Stimulated activated CD8-positive, alpha-beta memory T cell treated with anti-CD3 and anti-CD28 coated beads, Interleukin-4, amount 100 ng/mL, for 1 hour (primary cell): ENCODE measurements around the gene CHRD.
"Not testable (repeated sequence)": the region's sequence is repeated elsewhere in the genome, so short reads cannot be mapped to it uniquely, and the experiment has no call there.

Experiments used
- DNase-seq, 2 donors: peaks; one replicate each; pipeline ENCODE4 v3.0.0-alpha.2; 2020; ENCODE audit warnings: low read depth in 2 of 2, low spot score in 1 of 2

The CHRD gene

DNA sequence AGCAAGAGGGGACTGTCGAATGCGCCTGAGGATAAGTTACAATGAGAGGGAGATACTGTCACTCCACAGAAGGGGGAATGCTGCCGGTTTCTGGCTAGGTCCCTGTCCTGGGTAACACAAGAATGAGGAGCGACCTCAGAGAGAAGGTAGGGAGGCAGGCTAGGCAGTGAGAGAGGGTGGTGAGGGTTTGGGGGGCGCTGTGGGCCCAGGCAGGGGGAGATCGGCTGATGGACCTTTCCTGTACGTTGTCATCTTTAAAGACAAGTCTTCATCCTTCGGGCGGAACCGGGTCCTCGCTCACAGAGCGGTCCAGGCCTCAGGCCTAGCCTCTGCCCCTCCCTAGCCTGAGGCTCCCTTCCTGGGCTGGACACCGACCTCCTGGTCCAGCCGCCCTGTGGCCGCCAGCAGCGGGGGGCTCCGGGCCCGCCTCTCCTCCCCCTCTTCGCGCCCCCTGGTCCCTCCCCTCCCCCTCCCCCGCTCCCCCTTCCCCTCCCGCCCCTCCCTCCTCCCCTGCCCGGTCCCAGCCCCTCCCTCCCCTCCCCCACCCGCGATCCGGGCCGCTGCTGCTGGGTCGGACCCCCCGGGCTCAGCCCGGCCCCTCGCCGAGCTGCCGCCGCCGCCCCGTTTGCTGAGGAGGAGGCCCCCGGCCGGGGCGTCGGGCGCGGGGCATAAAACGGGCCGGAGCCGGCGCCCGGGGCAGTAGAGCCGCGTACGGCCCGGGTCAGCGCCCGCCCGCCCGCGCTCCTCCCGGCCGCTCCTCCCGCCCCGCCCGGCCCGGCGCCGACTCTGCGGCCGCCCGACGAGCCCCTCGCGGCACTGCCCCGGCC, at the start of gene CHRD:
CHRD (plus strand) TSS at position 697 of the 827 bp plus-strand sequence. CDS start 265 bp downstream, outside the sequence.
- no peak for DNase-seq

DNA sequence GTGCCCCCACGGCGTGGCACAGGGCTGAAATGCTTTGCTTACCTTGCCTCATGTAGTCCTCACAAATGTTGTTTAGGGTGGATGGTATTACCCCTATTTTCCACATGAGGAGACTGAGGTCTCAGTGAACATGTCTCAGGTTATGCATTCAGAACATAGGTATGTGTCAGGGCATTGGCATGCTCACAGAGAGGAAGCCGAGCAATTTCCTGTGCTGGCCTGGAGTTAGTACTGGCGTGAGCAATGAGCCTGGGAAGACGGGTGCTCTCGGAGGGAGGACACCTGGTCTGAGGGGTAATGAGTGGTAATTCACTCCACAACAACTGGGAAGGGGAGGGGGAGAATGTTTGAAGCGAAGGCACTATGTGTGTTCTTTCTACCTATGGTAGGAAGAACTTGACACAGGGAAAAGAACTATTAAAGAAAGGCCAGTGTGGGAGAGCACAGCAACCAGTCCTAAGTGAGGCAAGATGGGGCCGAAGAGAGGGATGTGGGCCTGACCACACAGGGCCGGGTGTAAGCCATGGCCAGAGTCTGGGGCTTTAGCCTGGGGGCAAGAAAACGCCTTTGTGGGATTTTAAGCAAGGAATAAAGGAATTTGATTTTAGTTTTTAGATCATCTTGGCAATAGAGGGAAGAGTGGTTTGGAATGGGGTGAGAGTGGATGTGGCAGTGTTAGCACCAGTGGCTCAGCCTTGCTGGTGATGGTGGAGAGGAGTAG, 47.3 kb upstream of the CHRD start:
- no peak for DNase-seq

- DNase-seq = no peak
These were observed 46.7 kb upstream of the CHRD start for GRCh38 chr3:184333190-184333589.

DNA sequence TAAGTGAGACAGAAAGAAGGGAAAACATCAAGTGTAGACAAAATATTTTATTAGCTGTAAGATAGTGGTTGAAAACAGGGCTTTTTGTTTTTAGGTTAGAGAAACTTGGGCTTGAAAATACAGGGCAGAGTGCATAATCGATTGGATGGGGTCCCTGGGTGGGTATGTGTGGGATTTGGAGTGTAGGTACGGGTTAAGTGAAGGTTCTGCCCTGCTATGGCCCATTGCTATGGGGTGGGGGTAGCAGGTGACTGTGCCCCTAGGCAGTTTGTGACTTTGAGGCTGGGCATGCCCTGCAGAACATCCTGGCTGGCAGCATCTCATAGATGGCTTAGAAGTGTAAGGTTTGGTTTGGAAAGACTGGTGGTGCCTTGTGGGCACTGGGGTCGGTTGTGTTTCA, 46.2 kb upstream of the CHRD start:
- no peak for DNase-seq

GRCh38 chr3:184334470-184335158, 45.2 kb upstream of the CHRD start:
- DNase-seq = no peak

DNA sequence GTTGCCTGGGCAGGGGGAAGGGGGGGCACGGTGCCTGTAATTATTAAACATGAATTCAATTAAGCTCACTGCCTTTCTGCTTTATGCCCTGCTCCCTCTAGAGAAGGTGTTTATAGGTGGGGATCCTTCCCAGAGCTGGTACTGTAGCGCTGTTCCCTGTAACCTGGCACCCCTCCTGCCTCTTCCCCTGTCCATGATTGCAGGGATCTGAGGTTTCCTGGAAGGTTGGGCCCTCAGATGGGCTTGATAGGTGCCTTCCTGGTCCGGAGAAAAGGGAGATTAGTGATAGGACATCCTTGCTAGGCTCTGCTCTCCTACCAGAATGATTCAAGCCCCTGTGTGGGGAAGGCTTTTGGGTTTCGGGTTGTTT, 44.6 kb upstream of the CHRD start:
- no peak for DNase-seq

- peak; percentile 78 to 84 for DNase-seq
These were observed 44.0 kb upstream of the CHRD start for GRCh38 chr3:184335661-184336546.

DNA sequence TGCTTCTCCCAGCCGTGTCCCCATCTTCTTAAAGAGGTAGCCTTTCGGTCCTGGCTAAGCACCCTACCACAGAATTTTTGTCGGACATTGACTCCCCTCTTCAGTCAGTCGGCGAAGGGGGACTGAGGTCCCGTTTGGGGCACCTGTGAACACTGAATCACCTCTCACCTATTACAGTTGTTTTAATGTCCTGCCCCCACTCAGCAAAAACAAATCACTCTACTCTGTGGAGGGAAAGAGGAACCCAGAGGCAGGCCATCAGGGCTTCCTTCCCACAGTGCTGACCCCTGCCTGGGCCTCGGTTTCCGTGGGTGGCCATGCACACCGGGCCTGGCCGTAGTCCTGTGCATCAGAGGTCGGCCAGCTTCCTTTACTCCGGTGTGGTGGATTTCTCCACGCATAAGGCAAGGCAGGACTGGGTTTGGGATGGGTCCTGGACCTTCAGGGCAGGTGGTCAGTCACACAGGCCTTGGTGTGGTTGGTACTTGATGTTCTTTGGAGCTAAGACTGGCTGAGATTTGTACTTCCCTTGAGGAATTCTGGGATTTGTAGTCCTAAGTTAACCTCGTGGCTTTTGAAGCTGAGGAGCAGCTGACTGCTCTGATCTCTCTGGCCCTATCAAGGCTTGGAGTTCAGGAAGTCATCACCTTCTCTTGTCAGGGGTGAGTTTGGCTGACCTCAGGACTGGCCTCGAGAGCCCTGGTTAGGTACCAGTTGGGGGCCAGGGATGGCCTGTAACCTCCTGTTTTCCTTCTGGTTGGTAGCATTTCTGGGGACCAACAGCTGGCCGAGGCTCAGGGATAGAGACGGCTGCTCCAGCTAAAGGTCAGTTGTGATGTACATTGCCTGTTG, 43.1 kb upstream of the CHRD start:
- no peak for DNase-seq

DNA sequence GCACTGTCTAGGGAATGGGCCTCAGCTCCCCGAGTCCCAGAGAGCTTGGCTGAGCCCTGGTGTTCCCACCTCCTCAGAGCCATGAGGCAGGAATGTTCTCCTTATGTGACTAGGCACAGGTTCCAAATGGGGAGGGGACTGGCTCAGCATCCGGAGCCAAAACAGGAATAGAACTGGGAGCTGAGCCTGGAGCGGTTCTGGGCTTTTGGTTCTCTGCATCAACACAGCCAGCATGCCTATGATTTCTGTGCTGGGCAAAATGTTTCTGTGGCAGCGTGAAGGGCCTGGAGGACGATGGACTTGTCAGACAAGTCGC, 42.5 kb upstream of the CHRD start, which contains the start of gene FAM131A:
FAM131A (plus strand) TSS at position 202 of the 316 bp plus-strand sequence; CDS start at position 233, 31 bp downstream.
- DNase-seq = no peak

GRCh38 chr3:184337981-184338380, 41.9 kb upstream of the CHRD start:
- DNase-seq = no peak

- no peak for DNase-seq
These were observed 41.3 kb upstream of the CHRD start for GRCh38 chr3:184338511-184338945.

GRCh38 chr3:184339001-184339400, 40.9 kb upstream of the CHRD start:
- DNase-seq = no peak

DNA sequence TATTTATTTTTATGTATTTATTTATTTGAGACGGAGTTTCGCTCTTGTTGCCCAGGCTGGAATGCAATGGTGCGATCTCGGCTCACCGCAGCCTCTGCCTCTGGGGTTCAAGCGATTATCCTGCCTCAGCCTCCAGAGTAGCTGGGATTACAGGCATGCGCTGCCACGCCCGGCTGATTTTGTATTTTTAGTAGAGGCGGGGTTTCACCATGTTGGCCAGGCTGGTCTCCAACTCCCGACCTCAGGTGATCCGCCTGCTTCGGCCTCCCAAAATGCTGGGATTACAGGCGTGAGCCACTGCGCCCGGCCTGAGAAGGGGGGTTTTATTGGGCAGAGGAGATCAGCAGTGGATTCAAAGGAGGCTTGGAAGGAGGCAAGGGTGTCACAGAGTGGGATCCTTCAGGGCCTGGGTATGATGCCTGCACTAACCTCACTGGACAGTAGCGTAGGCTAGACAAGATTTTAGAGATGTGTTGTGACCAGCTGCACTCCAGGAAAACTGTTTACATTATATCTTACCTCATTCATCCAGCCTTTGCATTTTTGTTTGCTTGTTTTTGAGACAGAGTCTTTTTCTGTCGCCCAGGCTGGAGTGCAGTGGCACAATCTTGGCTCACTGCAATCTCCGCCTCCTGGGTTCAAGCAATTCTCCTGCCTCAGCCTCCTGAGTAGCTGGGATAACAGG, 40.3 kb upstream of the CHRD start:
- not testable (repeated sequence) for DNase-seq

GRCh38 chr3:184341925-184342324, 37.9 kb upstream of the CHRD start:
- DNase-seq = no peak

GRCh38 chr3:184343200-184343876, 36.5 kb upstream of the CHRD start:
- DNase-seq = no peak

- no peak for DNase-seq
These were observed 35.1 kb upstream of the CHRD start for GRCh38 chr3:184344579-184345316.

DNA sequence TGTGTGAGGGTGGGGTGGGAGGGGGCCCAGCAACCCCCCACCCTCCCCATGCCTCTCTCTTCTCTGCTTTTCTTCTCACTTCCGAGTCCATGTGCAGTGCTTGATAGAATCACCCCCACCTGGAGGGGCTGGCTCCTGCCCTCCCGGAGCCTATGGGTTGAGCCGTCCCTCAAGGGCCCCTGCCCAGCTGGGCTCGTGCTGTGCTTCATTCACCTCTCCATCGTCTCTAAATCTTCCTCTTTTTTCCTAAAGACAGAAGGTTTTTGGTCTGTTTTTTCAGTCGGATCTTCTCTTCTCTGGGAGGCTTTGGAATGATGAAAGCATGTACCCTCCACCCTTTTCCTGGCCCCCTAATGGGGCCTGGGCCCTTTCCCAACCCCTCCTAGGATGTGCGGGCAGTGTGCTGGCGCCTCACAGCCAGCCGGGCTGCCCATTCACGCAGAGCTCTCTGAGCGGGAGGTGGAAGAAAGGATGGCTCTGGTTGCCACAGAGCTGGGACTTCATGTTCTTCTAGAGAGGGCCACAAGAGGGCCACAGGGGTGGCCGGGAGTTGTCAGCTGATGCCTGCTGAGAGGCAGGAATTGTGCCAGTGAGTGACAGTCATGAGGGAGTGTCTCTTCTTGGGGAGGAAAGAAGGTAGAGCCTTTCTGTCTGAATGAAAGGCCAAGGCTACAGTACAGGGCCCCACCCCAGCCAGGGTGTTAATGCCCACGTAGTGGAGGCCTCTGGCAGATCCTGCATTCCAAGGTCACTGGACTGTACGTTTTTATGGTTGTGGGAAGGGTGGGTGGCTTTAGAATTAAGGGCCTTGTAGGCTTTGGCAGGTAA, 34.3 kb upstream of the CHRD start:
- no peak for DNase-seq
